ENCODE results near the gene MAMDC2.

- no peak for TF ChIP-seq ARNTL (CRISPR knock-in tag; IDR thresholded peaks at IDR 0.05; ENCODE audit: borderline replicate concordance, low read depth)
- no peak for TF ChIP-seq PATZ1 (CRISPR knock-in tag; IDR thresholded peaks at IDR 0.05; ENCODE audit: borderline replicate concordance)
- no peak for TF ChIP-seq RARB (CRISPR knock-in tag; IDR thresholded peaks at IDR 0.05)
- TF ChIP-seq ZFP3 (CRISPR knock-in tag; IDR thresholded peaks at IDR 0.05), result no peak
- no peak for TF ChIP-seq ZNF565 (CRISPR knock-in tag; conservative IDR thresholded peaks at IDR 0.05; ENCODE audit: low read depth)
- no peak for TF ChIP-seq ISL1 (CRISPR knock-in tag; IDR thresholded peaks at IDR 0.05)
Observed at GRCh38 chr9:70061776-70062175, 18.1 kb downstream of the MAMDC2 start.

Data from SK-N-SH treated with all-trans-retinoic acid at 6 μM for 48 hours (cell line).